PC-3 (cell line): ENCODE measurements around the gene RIMKLB. TPM values are rescaled to one million over a fixed set of nuclear protein-coding genes. Genes with fewer than 3 reads are reported as not detected.
"Not testable (repeated sequence)": the region's sequence is repeated elsewhere in the genome, so short reads cannot be mapped to it uniquely, and the experiment has no call there.

ENCODE experiments used
- ATAC-seq: fragments of 200-7000 bp; cut with Tn5 transposase; 2 replicates; pipeline ENCODE4 v1.9.1; 2020; ENCODE audit warnings: mild to moderate bottlenecking, moderate library complexity
- BruUV-seq: library from RNA; stranded (reverse); fragments of 400-500 nt; replicated peaks from 2 replicates; lab custom pipeline; 2021; lab: Mats Ljungman, UMichigan
- CTCF ChIA-PET: fragments of 300-600 bp; sonication (Branson Sonifier 250); formaldehyde crosslinking; loops from one replicate; lab custom pipeline; 2022; ENCODE audit warnings: antibody characterized with exemption; lab: Charles Lee
- POLR2A ChIA-PET: fragments of 300-600 bp; sonication (Branson Sonifier 250); formaldehyde crosslinking; loops from one replicate; lab custom pipeline; 2022; ENCODE audit warnings: antibody characterized with exemption; ENCODE audit not compliant: unreplicated experiment; lab: Charles Lee
- DNase-seq: peaks from one replicate; pipeline ENCODE4 v3.0.0-alpha.2; 2015
- H2AFZ ChIP-seq: fragments of 300-600 bp; sonication (generic); 2 replicates; pipeline ENCODE4 v1.6.0; 2016; ENCODE audit warnings: antibody characterized with exemption, low read length
- H3F3A ChIP-seq: fragments of 300-600 bp; sonication (generic); one replicate; pipeline ENCODE4 v1.6.0; 2017; ENCODE audit warnings: antibody characterized with exemption, low read length, control low read depth, mild to moderate bottlenecking; ENCODE audit not compliant: unreplicated experiment
- H3K27ac ChIP-seq: fragments of 300-600 bp; sonication (generic); 2 replicates; pipeline ENCODE4 v1.5.1; 2016; ENCODE audit warnings: mild to moderate bottlenecking, low read length
- H3K27me3 ChIP-seq: fragments of 300-600 bp; sonication (generic); 2 replicates; pipeline ENCODE4 v1.6.1; 2016; ENCODE audit warnings: low read length, mixed read lengths
- H3K36me3 ChIP-seq: fragments of 300-600 bp; sonication (generic); 2 replicates; pipeline ENCODE4 v1.6.1; 2016; ENCODE audit warnings: low read depth, mixed run types, low read length, mixed read lengths
- H3K4me1 ChIP-seq: fragments of 300-600 bp; sonication (generic); 2 replicates; pipeline ENCODE4 v1.5.1; 2016; ENCODE audit warnings: low read length; ENCODE audit not compliant: insufficient read depth
- H3K4me2 ChIP-seq: fragments of 300-600 bp; sonication (generic); 2 replicates; pipeline ENCODE4 v1.6.0; 2016; ENCODE audit warnings: low read length
- H3K4me3 ChIP-seq: fragments of 300-600 bp; sonication (generic); 2 replicates; pipeline ENCODE4 v1.5.1; 2016; ENCODE audit warnings: mild to moderate bottlenecking, low read length, mixed read lengths
- H3K79me2 ChIP-seq: fragments of 300-600 bp; sonication (generic); 2 replicates; pipeline ENCODE4 v1.6.1; 2017; ENCODE audit warnings: low read length, mixed read lengths
- H3K9ac ChIP-seq: fragments of 300-600 bp; sonication (generic); 2 replicates; pipeline ENCODE4 v1.6.0; 2016; ENCODE audit warnings: mild to moderate bottlenecking, low read length
- H3K9me2 ChIP-seq: fragments of 300-600 bp; sonication (generic); replicated peaks from 2 replicates; pipeline ENCODE4 v1.6.1; 2016; ENCODE audit warnings: mixed run types, low read length, mixed read lengths
- H3K9me3 ChIP-seq: fragments of 300-600 bp; sonication (generic); 2 replicates; pipeline ENCODE4 v1.6.1; 2016; ENCODE audit warnings: low read length, mixed read lengths
- H4K20me1 ChIP-seq: fragments of 300-600 bp; sonication (generic); 2 replicates; pipeline ENCODE4 v1.6.1; 2016; ENCODE audit warnings: low read length, mixed read lengths
- EZH2 ChIP-seq: fragments of 300-600 bp; sonication (generic); IDR thresholded peaks from one replicate; pipeline ENCODE4 v1.6.1; 2017; ENCODE audit warnings: antibody characterized with exemption, mild to moderate bottlenecking, low read length; ENCODE audit not compliant: unreplicated experiment
- EZH2phosphoT487 ChIP-seq: fragments of 300-600 bp; sonication (generic); IDR thresholded peaks from 2 replicates; pipeline ENCODE4 v1.6.1; 2018; ENCODE audit warnings: mild to moderate bottlenecking, antibody characterized with exemption, low read length, borderline replicate concordance
- intact Hi-C: fragments of 100-400 bp; cut with micrococcal nuclease; formaldehyde crosslinking; loops from 2 replicates; pipeline ENCODE4 v1.9.0; 2023
- total RNA-seq: library from RNA; depleted of rRNA; stranded (reverse); fragments of >200 nt; gene quantifications from 2 replicates; pipeline ENCODE4 v1.2.3, GENCODE V29; 2014
- TF ChIP-seq, protein P1 (sequence below): fragments of 300-600 bp; sonication (generic); conservative IDR thresholded peaks from 2 replicates; pipeline ENCODE4 v1.5.1; 2017; ENCODE audit warnings: antibody characterized with exemption, low read depth, mild to moderate bottlenecking, low read length

Gene RIMKLB
- total RNA-seq, 1 experiment from 2014 or later, result 1.3 TPM

DNA sequence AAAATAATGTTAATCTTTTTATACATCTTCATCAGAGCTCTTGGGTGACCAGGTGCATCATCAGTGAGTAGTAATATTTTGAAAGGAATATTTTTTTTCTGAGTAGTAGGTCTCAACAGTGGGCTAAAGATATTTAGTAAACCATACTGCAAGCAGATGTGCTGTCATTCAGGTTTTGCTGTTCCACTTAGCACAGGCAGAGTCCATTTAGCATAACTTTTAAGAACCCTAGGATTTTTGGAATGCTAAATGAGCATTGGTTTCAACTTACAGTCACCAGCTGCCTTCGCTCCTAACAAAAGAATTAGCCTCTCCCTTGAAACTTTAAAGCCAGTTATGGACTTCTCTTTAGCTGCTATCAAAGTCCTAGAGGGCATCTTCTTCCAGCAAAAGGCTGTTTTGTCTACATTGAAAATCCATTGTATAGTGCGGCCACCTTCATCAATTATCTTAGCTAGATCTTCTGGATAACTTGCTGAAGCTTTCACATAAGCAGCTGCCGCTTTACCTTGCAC is 24.6 kb downstream of the RIMKLB start:
- Histone ChIP-seq H3K36me3 (no peaks in the 10 kb centered on the region), H3K9ac (no peak overlapping the region), H3K4me1 (no peaks in the 10 kb centered on the region), H3F3A (no peaks in the 10 kb centered on the region), H3K9me2 (no peaks in the 10 kb centered on the region), H3K27me3 (no peaks in the 10 kb centered on the region), H3K4me3 (no peak overlapping the region), H3K79me2 (no peaks in the 10 kb centered on the region), H3K9me3 (no peaks in the 10 kb centered on the region), H3K27ac (no peak overlapping the region), H2AFZ (no peak overlapping the region), H4K20me1 (no peaks in the 10 kb centered on the region), H3K4me2 (no peak overlapping the region)
- ATAC-seq, result no peak
- no peak for DNase-seq
- ChIA-PET POLR2A (no interaction called here), CTCF (no interaction called here)
- TF ChIP-seq EZH2phosphoT487, result no peak
- TF ChIP-seq EZH2, result no peak
- TF ChIP-seq, protein P1, sequence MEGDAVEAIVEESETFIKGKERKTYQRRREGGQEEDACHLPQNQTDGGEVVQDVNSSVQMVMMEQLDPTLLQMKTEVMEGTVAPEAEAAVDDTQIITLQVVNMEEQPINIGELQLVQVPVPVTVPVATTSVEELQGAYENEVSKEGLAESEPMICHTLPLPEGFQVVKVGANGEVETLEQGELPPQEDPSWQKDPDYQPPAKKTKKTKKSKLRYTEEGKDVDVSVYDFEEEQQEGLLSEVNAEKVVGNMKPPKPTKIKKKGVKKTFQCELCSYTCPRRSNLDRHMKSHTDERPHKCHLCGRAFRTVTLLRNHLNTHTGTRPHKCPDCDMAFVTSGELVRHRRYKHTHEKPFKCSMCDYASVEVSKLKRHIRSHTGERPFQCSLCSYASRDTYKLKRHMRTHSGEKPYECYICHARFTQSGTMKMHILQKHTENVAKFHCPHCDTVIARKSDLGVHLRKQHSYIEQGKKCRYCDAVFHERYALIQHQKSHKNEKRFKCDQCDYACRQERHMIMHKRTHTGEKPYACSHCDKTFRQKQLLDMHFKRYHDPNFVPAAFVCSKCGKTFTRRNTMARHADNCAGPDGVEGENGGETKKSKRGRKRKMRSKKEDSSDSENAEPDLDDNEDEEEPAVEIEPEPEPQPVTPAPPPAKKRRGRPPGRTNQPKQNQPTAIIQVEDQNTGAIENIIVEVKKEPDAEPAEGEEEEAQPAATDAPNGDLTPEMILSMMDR, result no peak
- intact Hi-C loops, result no loop called here
- BruUV-seq, result no TSS peak

DNA sequence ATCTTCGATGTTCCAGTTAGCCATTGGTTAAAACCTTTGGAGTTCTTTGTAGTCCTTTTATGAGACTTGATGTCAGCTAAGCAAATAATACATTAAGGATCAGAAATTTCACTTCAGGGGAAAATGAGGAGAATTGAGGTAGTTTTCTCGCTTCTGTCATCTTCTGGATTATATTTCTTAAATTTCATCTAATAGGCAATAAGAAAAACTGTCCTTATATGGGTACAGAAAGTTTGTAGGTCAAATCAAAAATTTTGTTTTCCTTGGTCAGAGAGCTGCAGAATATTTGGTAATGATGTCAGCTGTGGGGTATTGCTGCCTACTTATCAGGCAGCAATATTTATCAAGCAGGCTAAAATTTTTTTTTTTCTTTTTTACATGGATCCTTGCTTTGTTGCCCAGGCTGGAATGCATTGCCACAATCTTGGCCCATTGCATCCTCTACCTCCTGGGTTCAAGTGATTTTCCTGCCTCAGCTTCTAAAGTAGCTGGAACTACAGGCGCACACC is 37.1 kb downstream of the RIMKLB start:
- no peak for ATAC-seq
- Histone ChIP-seq H3K4me1 (no peaks in the 10 kb centered on the region), H3K9me2 (no peaks in the 10 kb centered on the region), H3K27me3 (no peaks in the 10 kb centered on the region), H3K4me3 (no peak overlapping the region), H3K9me3 (no peaks in the 10 kb centered on the region), H2AFZ (no peak overlapping the region), H3F3A (no peaks in the 10 kb centered on the region), H3K79me2 (no peaks in the 10 kb centered on the region), H3K36me3 (no peaks in the 10 kb centered on the region), H3K9ac (no peak overlapping the region), H4K20me1 (no peaks in the 10 kb centered on the region), H3K4me2 (no peak overlapping the region), H3K27ac (no peak overlapping the region)
- ChIA-PET CTCF (no interaction called here), POLR2A (no interaction called here)
- TF ChIP-seq, protein P1, result no peak
- no peak for TF ChIP-seq EZH2
- TF ChIP-seq EZH2phosphoT487, result no peak
- intact Hi-C loops, result no loop called here
- no peak for DNase-seq
- BruUV-seq, result no TSS peak

DNA sequence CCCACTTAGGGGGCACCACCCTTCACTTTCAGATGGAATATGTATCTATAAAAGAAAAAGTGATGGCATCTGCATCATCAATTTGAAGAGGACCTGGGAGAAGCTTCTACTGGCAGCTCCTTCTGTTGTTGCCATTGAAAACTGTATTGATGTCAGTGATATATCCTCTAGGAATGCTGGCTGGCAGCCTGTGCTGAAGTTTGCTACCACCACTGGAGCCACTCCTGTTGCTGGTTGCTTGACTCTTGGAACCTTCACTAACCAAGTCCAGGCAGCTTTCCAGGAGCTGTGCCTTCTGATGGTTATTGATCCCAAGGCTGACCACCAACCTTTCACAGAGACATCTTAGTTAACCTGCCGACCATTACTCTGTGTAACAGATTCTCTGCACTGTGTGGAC is 44.7 kb downstream of the RIMKLB start:
- H3K9me3 ChIP-seq, result no peaks in the 10 kb centered on the region
- intact Hi-C loops, result no loop called here
- no peaks in the 10 kb centered on the region for H3K36me3 ChIP-seq
- no peaks in the 10 kb centered on the region for H3K4me1 ChIP-seq
- H3K9me2 ChIP-seq, result no peaks in the 10 kb centered on the region
- H3K9ac ChIP-seq, result no peak overlapping the region
- DNase-seq (no peak), ATAC-seq (no peak)
- H3F3A ChIP-seq, result no peaks in the 10 kb centered on the region
- H4K20me1 ChIP-seq, result no peaks in the 10 kb centered on the region
- no peak overlapping the region for H3K4me3 ChIP-seq
- no peak overlapping the region for H3K27ac ChIP-seq
- no peaks in the 10 kb centered on the region for H3K27me3 ChIP-seq
- no peak overlapping the region for H3K4me2 ChIP-seq
- TF ChIP-seq EZH2 (no peak), EZH2phosphoT487 (no peak)
- TF ChIP-seq, protein P1, result no peak
- no TSS peak for BruUV-seq
- CTCF ChIA-PET, result no interaction called here
- POLR2A ChIA-PET, result no interaction called here
- H3K79me2 ChIP-seq, result no peaks in the 10 kb centered on the region
- H2AFZ ChIP-seq, result no peak overlapping the region

DNA sequence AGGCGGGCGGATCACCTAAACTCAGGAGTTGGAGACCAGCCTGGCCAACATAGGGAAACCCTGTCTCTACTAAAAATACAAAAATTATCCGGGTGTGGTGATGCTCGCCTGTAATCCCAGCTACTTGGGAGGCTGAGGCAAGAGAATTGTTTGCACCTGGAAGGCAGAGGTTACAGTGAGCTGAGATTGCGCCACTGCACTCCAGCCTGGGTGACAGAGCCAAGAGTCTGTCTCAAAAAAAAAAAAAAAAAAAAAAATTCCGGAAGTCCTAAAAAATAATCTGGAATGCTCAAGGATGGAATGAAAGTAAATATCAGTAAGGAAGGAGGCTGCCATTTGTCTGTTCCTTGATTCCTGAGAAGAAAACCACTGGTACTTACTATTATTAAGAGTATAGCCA is 45.3 kb downstream of the RIMKLB start:
- DNase-seq, intact Hi-C loops, H3K4me1 ChIP-seq, H3K9me3 ChIP-seq, H2AFZ ChIP-seq, H4K20me1 ChIP-seq, H3K27ac ChIP-seq, BruUV-seq, H3K4me2 ChIP-seq, H3F3A ChIP-seq, H3K9ac ChIP-seq, H3K36me3 ChIP-seq, CTCF ChIA-PET, H3K79me2 ChIP-seq, H3K9me2 ChIP-seq, H3K4me3 ChIP-seq, H3K27me3 ChIP-seq, ATAC-seq, POLR2A ChIA-PET: not testable (repeated sequence)
